MCF 10A (cell line): ENCODE data around the gene GUCY1A2. TPM values are rescaled to one million over a fixed set of nuclear protein-coding genes. Genes with fewer than 3 reads are reported as not detected.
"Not testable (repeated sequence)": the region's sequence is repeated elsewhere in the genome, so short reads cannot be mapped to it uniquely, and the experiment has no call there.

Experiments used
- BruUV-seq: library from RNA; stranded (reverse); fragments of 400-500 nt; replicated peaks from 2 replicates; lab custom pipeline; 2021; lab: Mats Ljungman, UMichigan
- CTCF ChIA-PET: fragments of 300-600 bp; sonication (Branson Sonifier 250); formaldehyde crosslinking; extraction: SDS; loops from one replicate; lab custom pipeline; 2021; ENCODE audit warnings: antibody characterized with exemption, inconsistent platforms; lab: Yijun Ruan, JAX
- POLR2A ChIA-PET: fragments of 300-600, 350-650 bp; sonication (Branson Sonifier 250); formaldehyde crosslinking; extraction: SDS; loops from one replicate; lab custom pipeline; 2020; ENCODE audit warnings: antibody characterized with exemption, inconsistent platforms; lab: Yijun Ruan, JAX
- DNase-seq: peaks from one replicate; pipeline ENCODE4 v3.0.0-alpha.2; 2018; ENCODE audit not compliant: unreplicated experiment
- H3K27ac Mint-ChIP-seq: one replicate; pipeline ENCODE4 v1.8.0; 2022; ENCODE audit warnings: mild to moderate bottlenecking, low read depth, mixed read lengths; ENCODE audit not compliant: unreplicated experiment
- H3K27me3 Mint-ChIP-seq: one replicate; pipeline ENCODE4 v1.8.0; 2022; ENCODE audit warnings: mixed read lengths; ENCODE audit not compliant: insufficient read depth, unreplicated experiment
- H3K36me3 Mint-ChIP-seq: one replicate; pipeline ENCODE4 v1.8.0; 2022; ENCODE audit warnings: mild to moderate bottlenecking, moderate library complexity, mixed read lengths; ENCODE audit not compliant: insufficient read depth, unreplicated experiment
- H3K4me1 Mint-ChIP-seq: one replicate; pipeline ENCODE4 v1.8.0; 2022; ENCODE audit warnings: mixed read lengths; ENCODE audit not compliant: insufficient read depth, unreplicated experiment
- H3K4me3 Mint-ChIP-seq: one replicate; pipeline ENCODE4 v1.8.0; 2022; ENCODE audit warnings: mild to moderate bottlenecking, moderate library complexity, mixed read lengths; ENCODE audit not compliant: unreplicated experiment
- H3K9me3 Mint-ChIP-seq: one replicate; pipeline ENCODE4 v1.8.0; 2022; ENCODE audit warnings: mixed read lengths; ENCODE audit not compliant: unreplicated experiment
- intact Hi-C: fragments of 100-400 bp; cut with micrococcal nuclease; formaldehyde crosslinking; loops from 2 replicates; pipeline ENCODE4 v1.14.1; 2022
- total RNA-seq: library from RNA; stranded (reverse); gene quantifications from 2 replicates; pipeline ENCODE4 v1.2.3, GENCODE V29; 2022
- TF ChIP-seq, protein P1 (sequence below): fragments of 200-600 bp; IDR thresholded peaks from one replicate; pipeline ENCODE4 v1.8.0; 2022; ENCODE audit warnings: antibody characterized with exemption, mild to moderate bottlenecking; ENCODE audit not compliant: unreplicated experiment

GUCY1A2 gene
- total RNA-seq, 1 experiment from 2014 or later: 0.09 TPM

GRCh38 chr11:106888386-106888785 lies 129.9 kb downstream of the GUCY1A2 start:
- DNase-seq: no peak
- H3K36me3 Mint-ChIP-seq: no peaks in the 10 kb centered on the region
- no peak overlapping the region for H3K27ac Mint-ChIP-seq
- no peaks in the 10 kb centered on the region for H3K4me1 Mint-ChIP-seq
- POLR2A ChIA-PET: no interaction called here
- intact Hi-C loops: no loop called here
- H3K4me3 Mint-ChIP-seq: no peak overlapping the region
- H3K9me3 Mint-ChIP-seq: no peaks in the 10 kb centered on the region
- TF ChIP-seq, protein P1, sequence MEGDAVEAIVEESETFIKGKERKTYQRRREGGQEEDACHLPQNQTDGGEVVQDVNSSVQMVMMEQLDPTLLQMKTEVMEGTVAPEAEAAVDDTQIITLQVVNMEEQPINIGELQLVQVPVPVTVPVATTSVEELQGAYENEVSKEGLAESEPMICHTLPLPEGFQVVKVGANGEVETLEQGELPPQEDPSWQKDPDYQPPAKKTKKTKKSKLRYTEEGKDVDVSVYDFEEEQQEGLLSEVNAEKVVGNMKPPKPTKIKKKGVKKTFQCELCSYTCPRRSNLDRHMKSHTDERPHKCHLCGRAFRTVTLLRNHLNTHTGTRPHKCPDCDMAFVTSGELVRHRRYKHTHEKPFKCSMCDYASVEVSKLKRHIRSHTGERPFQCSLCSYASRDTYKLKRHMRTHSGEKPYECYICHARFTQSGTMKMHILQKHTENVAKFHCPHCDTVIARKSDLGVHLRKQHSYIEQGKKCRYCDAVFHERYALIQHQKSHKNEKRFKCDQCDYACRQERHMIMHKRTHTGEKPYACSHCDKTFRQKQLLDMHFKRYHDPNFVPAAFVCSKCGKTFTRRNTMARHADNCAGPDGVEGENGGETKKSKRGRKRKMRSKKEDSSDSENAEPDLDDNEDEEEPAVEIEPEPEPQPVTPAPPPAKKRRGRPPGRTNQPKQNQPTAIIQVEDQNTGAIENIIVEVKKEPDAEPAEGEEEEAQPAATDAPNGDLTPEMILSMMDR: no peak
- no peaks in the 10 kb centered on the region for H3K27me3 Mint-ChIP-seq
- CTCF ChIA-PET: no interaction called here
- no TSS peak for BruUV-seq

GRCh38 chr11:106883693-106884092 lies 134.6 kb downstream of the GUCY1A2 start:
- POLR2A ChIA-PET, H3K36me3 Mint-ChIP-seq, BruUV-seq, intact Hi-C loops, H3K4me3 Mint-ChIP-seq, H3K27ac Mint-ChIP-seq, H3K9me3 Mint-ChIP-seq, H3K4me1 Mint-ChIP-seq, H3K27me3 Mint-ChIP-seq, DNase-seq, CTCF ChIA-PET: not testable (repeated sequence)

- no peak overlapping the region for H3K27ac Mint-ChIP-seq
- intact Hi-C loops: no loop called here
- no peak overlapping the region for H3K4me3 Mint-ChIP-seq
- no peaks in the 10 kb centered on the region for H3K27me3 Mint-ChIP-seq
- DNase-seq: no peak
- TF ChIP-seq, protein P1: no peak
- ChIA-PET POLR2A (no interaction called here), CTCF (no interaction called here)
- no peaks in the 10 kb centered on the region for H3K36me3 Mint-ChIP-seq
- no peaks in the 10 kb centered on the region for H3K4me1 Mint-ChIP-seq
- BruUV-seq: no TSS peak
- H3K9me3 Mint-ChIP-seq: no peaks in the 10 kb centered on the region
These were observed 138.3 kb downstream of the GUCY1A2 start for GRCh38 chr11:106879832-106880546.

GRCh38 chr11:106879029-106879428 lies 139.2 kb downstream of the GUCY1A2 start:
- Mint-ChIP-seq H3K4me1 (no peaks in the 10 kb centered on the region), H3K9me3 (no peaks in the 10 kb centered on the region), H3K36me3 (no peaks in the 10 kb centered on the region), H3K27me3 (no peaks in the 10 kb centered on the region), H3K27ac (no peak overlapping the region), H3K4me3 (no peak overlapping the region)
- CTCF ChIA-PET: no interaction called here
- BruUV-seq: no TSS peak
- TF ChIP-seq, protein P1: no peak
- DNase-seq: no peak
- intact Hi-C loops: no loop called here
- POLR2A ChIA-PET: no interaction called here
